Osteoblast (primary cell): ENCODE results near the gene GRAMD4. TPM values are rescaled to one million over a fixed set of nuclear protein-coding genes. Genes with fewer than 3 reads are reported as not detected.
"Not testable (repeated sequence)": the region's sequence is repeated elsewhere in the genome, so short reads cannot be mapped to it uniquely, and the experiment has no call there.

Source experiments
- DNase-seq: peaks from one replicate; pipeline ENCODE4 v3.0.0; 2011; ENCODE audit warnings: low spot score, mixed read lengths; ENCODE audit not compliant: insufficient read length; ENCODE audit errors: missing footprints
- H2AFZ ChIP-seq: 2 replicates; pipeline ENCODE4 v1.6.0; 2011; ENCODE audit warnings: mild to moderate bottlenecking, low read length
- H3K27ac ChIP-seq: 2 replicates; pipeline ENCODE4 v1.5.1; 2011; ENCODE audit warnings: mild to moderate bottlenecking, low read depth, low read length, moderate library complexity
- H3K27me3 ChIP-seq: 2 replicates; pipeline ENCODE4 v1.6.0; 2012; ENCODE audit warnings: mild to moderate bottlenecking, control low read depth, inconsistent platforms, low read length, moderate library complexity; ENCODE audit not compliant: insufficient read depth
- H3K36me3 ChIP-seq: 2 replicates; pipeline ENCODE4 v1.5.1; 2011; ENCODE audit warnings: mild to moderate bottlenecking, low read length, control low read depth, moderate library complexity; ENCODE audit not compliant: insufficient read depth
- H3K4me1 ChIP-seq: 2 replicates; pipeline ENCODE4 v1.5.1; 2011; ENCODE audit warnings: mild to moderate bottlenecking, low read length, control low read depth, moderate library complexity; ENCODE audit not compliant: insufficient read depth
- H3K4me2 ChIP-seq: 2 replicates; pipeline ENCODE4 v1.6.0; 2011; ENCODE audit warnings: mild to moderate bottlenecking, low read length; ENCODE audit not compliant: insufficient read depth
- H3K4me3 ChIP-seq: fragments of 200-600 bp; sonication (generic); 3 replicates; pipeline ENCODE4 v1.5.1; 2012; ENCODE audit warnings: mild to moderate bottlenecking, low read length, inconsistent platforms; ENCODE audit not compliant: insufficient read depth
- H3K79me2 ChIP-seq: 2 replicates; pipeline ENCODE4 v1.6.0; 2012; ENCODE audit warnings: mild to moderate bottlenecking, low read length, control low read depth, inconsistent platforms; ENCODE audit not compliant: insufficient read depth
- H3K9me3 ChIP-seq: 2 replicates; pipeline ENCODE4 v1.5.1; 2011; ENCODE audit warnings: low read depth, low read length, control low read depth
- H4K20me1 ChIP-seq: 2 replicates; pipeline ENCODE4 v1.6.0; 2012; ENCODE audit warnings: mild to moderate bottlenecking, low read length, control low read depth; ENCODE audit not compliant: insufficient read depth
- CTCF ChIP-seq: IDR thresholded peaks from 2 replicates; pipeline ENCODE4 v1.5.1; 2011; ENCODE audit warnings: mild to moderate bottlenecking, low read depth, low read length, moderate library complexity; ENCODE audit errors: extremely low read depth
- total RNA-seq: library from RNA; depleted of rRNA; stranded (reverse); fragments of >200 nt; gene quantifications from 2 replicates; pipeline ENCODE4 v1.2.3, GENCODE V29; 2012

The GRAMD4 gene
- total RNA-seq, 1 donor, result 17.0 TPM

- no peaks in the 10 kb centered on the region for H3K9me3 ChIP-seq
- no peak overlapping the region for H3K27ac ChIP-seq
- no peaks in the 10 kb centered on the region for H3K36me3 ChIP-seq
- no peaks in the 10 kb centered on the region for H3K27me3 ChIP-seq
- no peaks in the 10 kb centered on the region for H3K4me1 ChIP-seq
- no peak overlapping the region for H2AFZ ChIP-seq
- H3K4me3 ChIP-seq, result no peak overlapping the region
- no peak for DNase-seq
- no peak for TF ChIP-seq CTCF
- H4K20me1 ChIP-seq, result peaks cover 49% of the 10 kb centered on the region
- no peak overlapping the region for H3K4me2 ChIP-seq
- no peaks in the 10 kb centered on the region for H3K79me2 ChIP-seq
Measured at GRCh38 chr22:46646531-46647215, 26.5 kb downstream of the GRAMD4 start.

- H3K4me1 ChIP-seq, H3K4me2 ChIP-seq, H2AFZ ChIP-seq, H3K27me3 ChIP-seq, H3K4me3 ChIP-seq, H3K9me3 ChIP-seq, H3K36me3 ChIP-seq, DNase-seq, H3K79me2 ChIP-seq, H3K27ac ChIP-seq: not testable (repeated sequence)
- H4K20me1 ChIP-seq, result peaks cover 57% of the 10 kb centered on the region
Measured at GRCh38 chr22:46648225-46648820, 28.1 kb downstream of the GRAMD4 start.

- Histone ChIP-seq H3K27ac (no peak overlapping the region), H3K27me3 (no peaks in the 10 kb centered on the region), H3K4me1 (peaks cover 9% of the 10 kb centered on the region), H3K36me3 (no peaks in the 10 kb centered on the region), H3K79me2 (no peaks in the 10 kb centered on the region), H3K9me3 (no peaks in the 10 kb centered on the region), H3K4me2 (no peak overlapping the region), H4K20me1 (peaks cover 57% of the 10 kb centered on the region), H2AFZ (no peak overlapping the region), H3K4me3 (no peak overlapping the region)
- no peak for TF ChIP-seq CTCF
- peak; percentile 90 for DNase-seq
Measured at GRCh38 chr22:46649141-46650077, 29.2 kb downstream of the GRAMD4 start.

GRCh38 chr22:46650078-46650810 lies 30.1 kb downstream of the GRAMD4 start:
- Histone ChIP-seq H3K27ac (no peak overlapping the region), H3K27me3 (no peaks in the 10 kb centered on the region), H3K9me3 (no peaks in the 10 kb centered on the region), H4K20me1 (peaks cover 57% of the 10 kb centered on the region), H3K79me2 (no peaks in the 10 kb centered on the region), H3K36me3 (no peaks in the 10 kb centered on the region), H3K4me2 (no peak overlapping the region), H3K4me3 (no peak overlapping the region), H2AFZ (no peak overlapping the region), H3K4me1 (peaks cover 9% of the 10 kb centered on the region)
- DNase-seq, result no peak
- TF ChIP-seq CTCF, result no peak
